B cell (primary cell): ENCODE results near the gene GSS. TPM values are rescaled to one million over a fixed set of nuclear protein-coding genes. Genes with fewer than 3 reads are reported as not detected.

Experiments used
- ATAC-seq: fragments of 200-7000 bp; cut with Tn5 transposase; one replicate; pipeline ENCODE4 v1.10.0; 2021; ENCODE audit warnings: low read depth, mild to moderate bottlenecking, moderate number of reproducible peaks, moderate library complexity
- CTCF ChIA-PET: fragments of 350-600 bp; sonication (Branson Sonifier 250); formaldehyde crosslinking; loops from one replicate; lab custom pipeline; 2021; ENCODE audit warnings: antibody characterized with exemption, inconsistent platforms; lab: Charles Lee
- POLR2A ChIA-PET: fragments of 350-600 bp; sonication (Branson Sonifier 250); formaldehyde crosslinking; loops from one replicate; lab custom pipeline; 2021; ENCODE audit warnings: antibody characterized with exemption; lab: Charles Lee
- DNase-seq: peaks from one replicate; pipeline ENCODE4 v3.0.0; 2013
- H2AFZ ChIP-seq: 2 replicates; pipeline ENCODE4 v1.6.1; 2012; ENCODE audit warnings: mild to moderate bottlenecking, low read depth, low read length; ENCODE audit not compliant: insufficient read depth, poor library complexity, severe bottlenecking
- H3K27ac ChIP-seq, 2 donors: 1 replicate in 1 of 2; 2 replicates in 1 of 2; pipeline ENCODE4 v1.5.1; 2012 to 2013; ENCODE audit warnings: low read length in 2 of 2, mild to moderate bottlenecking in 2 of 2, moderate library complexity in 1 of 2
- H3K27me3 ChIP-seq, 4 experiments: fragments of 200-600 bp in 1 of 4; sonication (generic) in 1 of 4; replicated peaks in 1 of 4; 1 replicate in 2 of 4; 2 replicates in 2 of 4; pipeline versions ENCODE4 v1.6.1 to v1.7.0; 2013 to 2016; ENCODE audit warnings: low read length in 3 of 4, mild to moderate bottlenecking in 2 of 4, mixed read lengths in 1 of 4, moderate library complexity in 1 of 4; ENCODE audit not compliant: insufficient read depth in 4 of 4, control insufficient read depth in 3 of 4; ENCODE audit errors: control extremely low read depth in 1 of 4
- H3K36me3 ChIP-seq, 2 experiments: replicated peaks in 1 of 2; 1 replicate in 1 of 2; 2 replicates in 1 of 2; pipeline versions ENCODE4 v1.6.1 to v1.7.1; 2013; ENCODE audit warnings: low read length in 1 of 2; ENCODE audit not compliant: insufficient read depth in 2 of 2, control insufficient read depth in 1 of 2; ENCODE audit errors: control extremely low read depth in 1 of 2, extremely low read depth in 1 of 2
- H3K4me1 ChIP-seq, 2 donors: fragments of 200-600 bp in 1 of 2; sonication (generic) in 1 of 2; 1 replicate in 1 of 2; 2 replicates in 1 of 2; pipeline versions ENCODE4 v1.5.1 to v1.6.1; 2013 to 2017; ENCODE audit warnings: low read length in 2 of 2; ENCODE audit not compliant: control insufficient read depth in 2 of 2, insufficient read depth in 2 of 2
- H3K4me2 ChIP-seq: replicated peaks from 2 replicates; pipeline ENCODE3; 2012; ENCODE audit warnings: mild to moderate bottlenecking, low read depth, low read length; ENCODE audit not compliant: poor library complexity, severe bottlenecking
- H3K4me3 ChIP-seq, 5 experiments: fragments of 200-600 bp in 1 of 5; sonication (generic) in 1 of 5; 1 replicate in 3 of 5; 2 replicates in 2 of 5; pipeline versions ENCODE4 v1.5.1 to v1.7.0; 2011 to 2016; ENCODE audit warnings: low read length in 4 of 5, mild to moderate bottlenecking in 4 of 5, low read depth in 2 of 5, control low read depth in 1 of 5, moderate library complexity in 1 of 5; ENCODE audit not compliant: insufficient read depth in 1 of 5; ENCODE audit errors: control extremely low read depth in 1 of 5, extremely low read depth in 1 of 5
- H3K79me2 ChIP-seq: fragments of 200-600 bp; sonication (generic); one replicate; pipeline ENCODE4 v1.6.0; 2016; ENCODE audit warnings: low read length; ENCODE audit not compliant: control insufficient read depth, insufficient read depth
- H3K9ac ChIP-seq: fragments of 200-600 bp; sonication (generic); 2 replicates; pipeline ENCODE4 v1.6.1; 2017; ENCODE audit warnings: mild to moderate bottlenecking, low read length, moderate library complexity
- H3K9me3 ChIP-seq, 3 donors: one replicate each; pipeline versions ENCODE4 v1.6.1 to v1.7.1; 2013; ENCODE audit warnings: low read length in 2 of 3; ENCODE audit not compliant: control insufficient read depth in 2 of 3, insufficient read depth in 1 of 3; ENCODE audit errors: control extremely low read depth in 1 of 3
- H4K20me1 ChIP-seq: 2 replicates; pipeline ENCODE4 v1.6.0; 2012; ENCODE audit warnings: mild to moderate bottlenecking, low read length; ENCODE audit not compliant: insufficient read depth, control insufficient read depth, poor library complexity, severe bottlenecking
- H3K27ac Mint-ChIP-seq: one replicate; pipeline ENCODE4 v1.8.0; 2021; ENCODE audit warnings: mixed read lengths
- H3K27me3 Mint-ChIP-seq: one replicate; pipeline ENCODE4 v1.8.0; 2021; ENCODE audit warnings: mixed read lengths
- H3K4me1 Mint-ChIP-seq: one replicate; pipeline ENCODE4 v1.8.0; 2021; ENCODE audit warnings: mixed read lengths
- H3K4me3 Mint-ChIP-seq: one replicate; pipeline ENCODE4 v1.8.0; 2021; ENCODE audit warnings: mixed read lengths
- H3K9me3 Mint-ChIP-seq: one replicate; pipeline ENCODE4 v1.8.0; 2022; ENCODE audit warnings: mixed read lengths; ENCODE audit not compliant: insufficient read depth
- CTCF ChIP-seq: fragments of 200-600 bp; IDR thresholded peaks from one replicate; pipeline ENCODE4 v1.8.0; 2022; ENCODE audit warnings: antibody characterized with exemption, mild to moderate bottlenecking
- EZH2 ChIP-seq: IDR thresholded peaks from 2 replicates; pipeline ENCODE4 v1.6.1; 2012; ENCODE audit warnings: borderline replicate concordance, low read depth, mild to moderate bottlenecking, moderate library complexity, low read length; ENCODE audit not compliant: insufficient read depth, poor library complexity, severe bottlenecking
- WGBS: methylation state at CpG from one replicate; pipeline ENCODE4 v1.1.5; 2013; ENCODE audit warnings: missing lambda C conversion rate; ENCODE audit not compliant: insufficient coverage; 5-methylcytosine and 5-hydroxymethylcytosine counted together
- intact Hi-C: fragments of 100-400 bp; cut with micrococcal nuclease; formaldehyde crosslinking; loops from one replicate; pipeline ENCODE4 v1.10.0; 2022
- polyA plus RNA-seq: library from polyadenylated mRNA; depleted of rRNA; stranded (reverse); fragments of >200 nt; gene quantifications from 2 replicates; pipeline ENCODE4 v1.2.3, GENCODE V29; 2012
- total RNA-seq, 2 donors: library from RNA; stranded (reverse); fragments of 120-200 nt in 1 of 2; gene quantifications; 1 replicate in 1 of 2; 2 replicates in 1 of 2; pipeline versions ENCODE4 v1.2.3 to v1.2.4, GENCODE V29; 2013 to 2022

Gene GSS
- total and polyA plus RNA-seq, 2 donors (not counting 1 experiment from before 2014, with no cell fraction given): 22.5 to 28.6 TPM

- POLR2A ChIA-PET: no interaction called here
These were observed 10.1 kb downstream of the GSS start for GRCh38 chr20:34945315-34946077.

More at GRCh38 chr20:34945315-34946077, 10.1 kb downstream of the GSS start:
- no peaks in the 10 kb centered on the region for H3K27me3 ChIP-seq
- no peaks in the 10 kb centered on the region for H3K9me3 Mint-ChIP-seq
- ATAC-seq: no peak
- intact Hi-C loops: no loop called here
- H3K4me2 ChIP-seq: no peak overlapping the region
- TF ChIP-seq EZH2 (no peak), CTCF (no peak)
- no peak for DNase-seq
- H3K27ac ChIP-seq: no peak overlapping the region
- no peaks in the 10 kb centered on the region for H4K20me1 ChIP-seq
- no peak overlapping the region for H2AFZ ChIP-seq
- H3K27me3 Mint-ChIP-seq: no peaks in the 10 kb centered on the region
- no peak overlapping the region for H3K27ac Mint-ChIP-seq
- H3K4me3 ChIP-seq: no peak overlapping the region
- peaks cover 3 to 20% of the 10 kb centered on the region in 2 experiments for H3K36me3 ChIP-seq
- no peak overlapping the region for H3K9ac ChIP-seq
- no peaks in the 10 kb centered on the region for H3K79me2 ChIP-seq
- no peaks in the 10 kb centered on the region for H3K4me1 ChIP-seq
- WGBS: 100% methylated on average over 5 of the region's 7 CpGs
- CTCF ChIA-PET: no interaction called here
- no peak overlapping the region for H3K4me3 Mint-ChIP-seq
- H3K9me3 ChIP-seq: no peaks in the 10 kb centered on the region
- H3K4me1 Mint-ChIP-seq: no peaks in the 10 kb centered on the region
